ENCODE measurements around the gene GCH1.

DNA sequence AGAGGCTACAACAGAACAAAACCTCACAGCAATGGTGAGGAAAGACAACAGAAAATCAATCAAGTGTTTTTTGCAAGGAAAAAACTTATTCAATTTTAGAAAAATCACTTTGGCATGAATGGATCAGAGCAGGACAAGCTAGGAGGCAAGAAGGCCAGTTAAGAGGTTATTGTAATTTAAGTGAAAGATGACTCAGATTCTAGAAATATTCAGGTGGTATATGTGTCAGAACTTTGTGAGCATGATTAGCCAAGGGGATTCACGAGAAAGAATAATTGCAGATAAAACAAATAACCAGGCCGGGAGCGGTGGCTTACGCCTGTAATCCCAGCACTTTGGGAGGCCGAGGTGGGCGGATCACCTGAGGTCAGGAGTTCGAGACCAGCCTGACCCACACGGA, 12.7 kb downstream of the GCH1 start:
- TF ChIP-seq POLR2A (IDR thresholded peaks at IDR 0.05; ENCODE audit: low read depth, low read length) (no peak), PAX5 (IDR thresholded peaks at IDR 0.05; ENCODE audit: insufficient read depth, low read length, severe bottlenecking) (no peak), POLR2AphosphoS5 (IDR thresholded peaks at IDR 0.05; ENCODE audit: low read depth, low read length) (no peak), TAF1 (IDR thresholded peaks at IDR 0.05; ENCODE audit: low read depth, low read length) (no peak)

Measured in GM12891 (cell line).